ENCODE data around the gene ENGASE.

GRCh38 chr17:79066963-79067362, 7.7 kb upstream of the ENGASE start:
- TF ChIP-seq CTCF (conservative IDR thresholded peaks at IDR 0.05 in 1 of 2, IDR thresholded peaks at IDR 0.05 in 1 of 2; ENCODE audit: low read depth in 1 of 2, low read length in 2 of 2): no peak
- no peak for TF ChIP-seq EZH2 (IDR thresholded peaks at IDR 0.05; ENCODE audit: low read length, missing control alignments)
